Measurements from ENCODE around the gene PDCD2L. TPM values are rescaled to one million over a fixed set of nuclear protein-coding genes. Genes with fewer than 3 reads are reported as not detected.

Gene PDCD2L
- total RNA-seq, 2 experiments from 2014 or later, result 8.0 to 9.7 TPM

- Mint-ChIP-seq H3K4me3 (peak overlapping the region; percentile 88), H3K27ac (peak overlapping the region; percentile 70), H3K9me3 (no peaks in the 10 kb centered on the region), H3K27me3 (no peaks in the 10 kb centered on the region), H3K36me3 (ENCODE audit: low read depth) (peaks cover 30% of the 10 kb centered on the region), H3K4me1 (peaks cover 18% of the 10 kb centered on the region)
- ChIA-PET CTCF (interaction anchor here (2.2 kb wide), 1 partner anchor 26 kb away, joined by 8 read pairs; no protein-coding TSS in a partner anchor), POLR2A (interaction anchor here (1.4 to 2.7 kb wide), 3 partner anchors 24 to 274 kb away, joined by 3 to 26 read pairs (median 5); partner anchors contain the start of genes UBA2 and ZNF302)
- DNase-seq, result no peak
Observed at GRCh38 chr19:34403784-34404108, 453 bp upstream of the PDCD2L start.

- Mint-ChIP-seq H3K4me1 (peaks cover 18% of the 10 kb centered on the region), H3K4me3 (no peak overlapping the region), H3K27me3 (no peaks in the 10 kb centered on the region), H3K27ac (no peak overlapping the region), H3K9me3 (no peaks in the 10 kb centered on the region), H3K36me3 (ENCODE audit: low read depth) (peaks cover 18% of the 10 kb centered on the region)
- POLR2A ChIA-PET, result interaction anchor here (0.7 to 2.7 kb wide), 4 partner anchors 17 to 54 kb away, joined by 3 to 26 read pairs (median 4); partner anchors contain the start of gene UBA2
- no peak for DNase-seq
- CTCF ChIA-PET, result interaction anchor here (0.7 to 1.3 kb wide), 2 partner anchors 24 to 37 kb away, joined by 3 read pairs; no protein-coding TSS in a partner anchor
Observed at GRCh38 chr19:34405892-34406660, 1.9 kb downstream of the PDCD2L start.

GRCh38 chr19:34408411-34408810 lies 4.2 kb downstream of the PDCD2L start:
- CTCF ChIA-PET, result interaction anchor here (1.0 kb wide), 1 partner anchor 22 kb away, joined by 3 read pairs; no protein-coding TSS in a partner anchor
- DNase-seq, result no peak
- no peaks in the 10 kb centered on the region for H3K9me3 Mint-ChIP-seq
- H3K27ac Mint-ChIP-seq, result no peak overlapping the region
- H3K27me3 Mint-ChIP-seq, result no peaks in the 10 kb centered on the region
- peaks cover 14% of the 10 kb centered on the region for H3K4me1 Mint-ChIP-seq
- no peak overlapping the region for H3K4me3 Mint-ChIP-seq
- H3K36me3 Mint-ChIP-seq (ENCODE audit: low read depth), result peaks cover 13% of the 10 kb centered on the region
- POLR2A ChIA-PET, result interaction anchor here (1.4 kb wide), 1 partner anchor 20 kb away, joined by 7 read pairs; the partner anchor contains the start of gene UBA2

GRCh38 chr19:34409189-34410164 lies 5.3 kb downstream of the PDCD2L start:
- H3K27ac Mint-ChIP-seq, result no peak overlapping the region
- no peaks in the 10 kb centered on the region for H3K9me3 Mint-ChIP-seq
- no peaks in the 10 kb centered on the region for H3K27me3 Mint-ChIP-seq
- peaks cover 6% of the 10 kb centered on the region for H3K4me1 Mint-ChIP-seq
- CTCF ChIA-PET, result no interaction called here
- H3K36me3 Mint-ChIP-seq (ENCODE audit: low read depth), result peaks cover 17% of the 10 kb centered on the region
- DNase-seq, result no peak
- POLR2A ChIA-PET, result interaction anchor here (1.4 kb wide), 1 partner anchor 19 kb away, joined by 7 read pairs; the partner anchor contains the start of gene UBA2
- no peak overlapping the region for H3K4me3 Mint-ChIP-seq

GRCh38 chr19:34411216-34411615 lies 7.0 kb downstream of the PDCD2L start:
- DNase-seq, result no peak
- Mint-ChIP-seq H3K36me3 (ENCODE audit: low read depth) (peaks cover 17% of the 10 kb centered on the region), H3K4me1 (peaks cover 4% of the 10 kb centered on the region), H3K27me3 (no peaks in the 10 kb centered on the region), H3K27ac (no peak overlapping the region), H3K9me3 (no peaks in the 10 kb centered on the region), H3K4me3 (no peak overlapping the region)
- CTCF ChIA-PET, result interaction anchor here (0.7 kb wide), 2 partner anchors 17 to 167 kb away, joined by 3 to 5 read pairs; partner anchors contain the start of gene UBA2
- POLR2A ChIA-PET, result no interaction called here

- POLR2A ChIA-PET, result interaction anchor here (0.7 to 2.0 kb wide), 4 partner anchors 10 to 1546 kb away, joined by 3 to 6 read pairs (median 4); partner anchors contain the start of gene UBA2
- H3K27me3 Mint-ChIP-seq, result no peaks in the 10 kb centered on the region
- H3K27ac Mint-ChIP-seq, result no peak overlapping the region
- H3K4me3 Mint-ChIP-seq, result no peak overlapping the region
- peaks cover 5% of the 10 kb centered on the region for H3K36me3 Mint-ChIP-seq (ENCODE audit: low read depth)
- no peak for DNase-seq
- peaks cover 2% of the 10 kb centered on the region for H3K4me1 Mint-ChIP-seq
- no peaks in the 10 kb centered on the region for H3K9me3 Mint-ChIP-seq
- CTCF ChIA-PET, result no interaction called here
Observed at GRCh38 chr19:34416021-34416545, 11.9 kb downstream of the PDCD2L start.

GRCh38 chr19:34418300-34418699 lies 14.1 kb downstream of the PDCD2L start:
- POLR2A ChIA-PET, result no interaction called here
- CTCF ChIA-PET, result interaction anchor here (1.6 kb wide), 1 partner anchor 12 kb away, joined by 5 read pairs; no protein-coding TSS in a partner anchor

GRCh38 chr19:34426096-34426661 lies 22.0 kb downstream of the PDCD2L start:
- POLR2A ChIA-PET, result interaction anchor here (0.8 to 3.6 kb wide), 5 partner anchors 11 to 61 kb away, joined by 3 to 30 read pairs (median 5); partner anchors contain the start of genes GPI and PDCD2L
- Mint-ChIP-seq H3K4me3 (no peak overlapping the region), H3K4me1 (peaks cover 23% of the 10 kb centered on the region), H3K27me3 (no peaks in the 10 kb centered on the region), H3K27ac (no peak overlapping the region), H3K36me3 (ENCODE audit: low read depth) (peaks cover 15% of the 10 kb centered on the region), H3K9me3 (no peaks in the 10 kb centered on the region)
- CTCF ChIA-PET, result interaction anchor here (1.0 to 1.7 kb wide), 3 partner anchors 10 to 67 kb away, joined by 3 read pairs; no protein-coding TSS in a partner anchor
- DNase-seq, result no peak

More at GRCh38 chr19:34418300-34418699, 14.1 kb downstream of the PDCD2L start:
- Mint-ChIP-seq H3K27ac (no peak overlapping the region), H3K36me3 (ENCODE audit: low read depth) (peaks cover 5% of the 10 kb centered on the region), H3K27me3 (no peaks in the 10 kb centered on the region), H3K4me1 (peaks cover 2% of the 10 kb centered on the region), H3K9me3 (no peaks in the 10 kb centered on the region), H3K4me3 (no peak overlapping the region)
- no peak for DNase-seq

GRCh38 chr19:34428549-34429285 lies 24.5 kb downstream of the PDCD2L start:
- Mint-ChIP-seq H3K27me3 (no peaks in the 10 kb centered on the region), H3K4me3 (peak overlapping the region; percentile 97), H3K27ac (peak overlapping the region; percentile 90), H3K9me3 (no peaks in the 10 kb centered on the region), H3K36me3 (ENCODE audit: low read depth) (peaks cover 34% of the 10 kb centered on the region), H3K4me1 (peaks cover 35% of the 10 kb centered on the region)
- ChIA-PET CTCF (interaction anchor here (0.7 to 2.0 kb wide), 4 partner anchors 17 to 255 kb away, joined by 3 to 7 read pairs (median 4); no protein-coding TSS in a partner anchor), POLR2A (interaction anchor here (0.9 to 3.6 kb wide), 15 partner anchors 9 to 1251 kb away, joined by 3 to 30 read pairs (median 6); partner anchors contain the start of genes GPI, LSM14A, PDCD2L and SCGB2B2)
- peak; percentile 51 for DNase-seq

GRCh38 chr19:34429553-34429952 lies 25.4 kb downstream of the PDCD2L start:
- DNase-seq, result no peak
- Mint-ChIP-seq H3K4me1 (peaks cover 35% of the 10 kb centered on the region), H3K27me3 (no peaks in the 10 kb centered on the region), H3K36me3 (ENCODE audit: low read depth) (peaks cover 37% of the 10 kb centered on the region), H3K4me3 (peak overlapping the region; percentile 97), H3K9me3 (no peaks in the 10 kb centered on the region), H3K27ac (peak overlapping the region; percentile 62)
- POLR2A ChIA-PET, result interaction anchor here (1.1 to 1.6 kb wide), 4 partner anchors 11 to 724 kb away, joined by 3 to 7 read pairs (median 4); partner anchors contain the start of gene PDCD2L
- CTCF ChIA-PET, result interaction anchor here (0.9 to 1.5 kb wide), 2 partner anchors 70 to 333 kb away, joined by 4 to 5 read pairs; no protein-coding TSS in a partner anchor

Data from activated CD4-positive, alpha-beta memory T cell treated with anti-CD3 and anti-CD28 coated beads, Interleukin-2, amount 10 ng/mL, durations not matched to agents 7 days and 5 days (primary cell).